Activated CD4-positive, alpha-beta T cell treated with anti-CD3 and anti-CD28 coated beads, Interleukin-2, amount 50 U/mL, for 4 hours (primary cell): ENCODE data around the gene ZSWIM4.
A peak's percentile ranks its signal among the peaks of the same experiment; 100 is the strongest.
"Not testable (repeated sequence)": the region's sequence is repeated elsewhere in the genome, so short reads cannot be mapped to it uniquely, and the experiment has no call there.

Source experiments
- DNase-seq, 2 experiments: peaks; one replicate each; pipeline ENCODE4 v3.0.0-alpha.2; 2020

The ZSWIM4 gene

GRCh38 chr19:13851734-13852114 lies 56.5 kb downstream of the ZSWIM4 start:
- not testable (repeated sequence) for DNase-seq

GRCh38 chr19:13852171-13852707 lies 57.0 kb downstream of the ZSWIM4 start:
- not testable (repeated sequence) for DNase-seq

DNA sequence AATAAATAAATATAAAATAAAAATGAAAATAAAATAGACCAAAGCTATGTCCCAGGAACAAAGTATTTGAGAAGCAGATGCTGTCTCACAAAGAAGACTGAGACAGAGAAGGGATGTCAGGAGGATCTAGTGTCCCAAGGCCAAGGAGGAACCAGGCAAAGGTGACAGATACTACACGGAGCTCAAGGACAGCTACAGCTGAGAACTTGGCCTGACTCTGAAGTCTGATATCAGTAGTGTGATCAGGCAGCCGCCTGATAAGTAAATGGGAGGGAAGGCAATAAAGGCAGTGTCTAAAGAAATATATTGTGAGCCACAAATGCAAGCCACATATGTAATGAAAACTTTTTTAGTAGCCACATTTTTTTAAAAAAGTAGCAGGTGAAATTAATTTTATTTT lies 61.3 kb downstream of the ZSWIM4 start:
- DNase-seq: no peak

DNA sequence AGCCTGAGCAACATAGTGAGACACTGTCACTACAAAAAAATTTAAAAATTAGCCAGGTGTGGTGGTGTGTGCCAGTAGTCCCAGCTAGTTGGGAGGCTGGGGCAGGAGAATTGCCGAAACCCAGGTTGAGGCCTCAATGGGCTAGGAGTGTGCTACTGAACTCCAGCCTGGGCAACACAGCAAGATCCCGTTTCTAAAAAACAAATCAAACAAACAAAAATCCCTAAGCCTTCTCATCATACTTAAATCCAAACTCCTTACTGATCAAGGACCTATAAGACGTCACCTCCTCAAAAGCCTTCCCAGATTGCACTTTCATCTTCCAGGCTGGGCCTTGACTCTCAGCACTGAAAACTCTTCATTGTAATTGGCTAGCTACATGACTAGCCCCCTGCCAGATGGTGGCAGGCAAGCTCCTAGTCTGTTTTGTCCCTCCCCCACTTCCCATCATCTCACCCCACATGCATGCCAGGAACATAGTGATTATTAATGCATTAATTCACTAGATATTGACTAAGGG lies 64.2 kb downstream of the ZSWIM4 start:
- DNase-seq: no peak

- no peak for DNase-seq
These were observed 65.6 kb downstream of the ZSWIM4 start for GRCh38 chr19:13860679-13861391.

DNA sequence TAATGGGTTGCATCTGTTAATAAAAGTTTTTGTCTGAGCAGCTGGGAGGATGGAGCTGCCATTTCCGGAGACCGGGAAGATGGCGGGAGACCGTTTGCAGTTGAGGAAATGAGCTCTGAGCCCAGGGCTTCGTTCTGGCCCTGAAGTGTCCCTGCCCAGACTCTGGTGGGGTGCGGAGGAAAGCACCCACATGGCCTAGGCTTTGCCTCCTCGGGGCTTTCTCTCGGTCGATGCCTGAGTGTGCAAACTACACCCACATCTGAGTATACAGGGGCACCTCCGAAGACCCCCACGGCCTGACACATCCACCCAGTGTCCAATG lies 66.1 kb downstream of the ZSWIM4 start:
- no peak for DNase-seq

GRCh38 chr19:13861714-13862531 lies 66.7 kb downstream of the ZSWIM4 start:
- peak; percentile 83 to 84 for DNase-seq

DNA sequence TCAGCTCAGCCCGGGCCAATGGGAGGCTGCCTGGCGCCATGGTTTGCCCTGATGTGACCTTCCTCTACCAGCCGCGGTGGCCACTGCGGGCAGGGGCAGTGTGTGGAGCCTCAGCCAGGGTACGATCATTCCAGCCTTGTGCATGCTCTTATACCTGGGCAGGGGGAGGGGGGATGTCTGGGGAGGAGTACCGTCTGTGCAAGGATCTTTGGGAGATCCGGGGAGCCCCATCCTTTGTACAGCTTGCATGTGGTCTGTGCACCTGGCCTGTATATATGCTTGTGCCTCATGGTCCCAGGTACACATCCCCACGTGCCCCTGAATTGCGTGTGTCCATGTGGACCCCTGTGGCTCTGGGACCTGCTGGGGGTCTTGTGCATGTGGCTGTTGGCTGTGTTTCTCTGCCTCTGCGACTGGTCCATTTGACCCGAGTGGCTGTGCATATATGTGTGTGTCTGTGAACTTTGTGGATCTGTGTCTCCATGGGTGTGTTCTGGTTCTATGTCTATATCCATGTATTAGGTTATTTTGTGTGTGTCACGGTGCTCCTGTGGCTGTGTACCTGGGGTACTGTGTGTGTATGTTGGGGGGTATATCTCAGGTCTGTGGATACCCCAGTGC lies 68.9 kb downstream of the ZSWIM4 start:
- no peak for DNase-seq

- DNase-seq: no peak
These were observed 69.7 kb downstream of the ZSWIM4 start for GRCh38 chr19:13864667-13865570.

- no peak for DNase-seq
These were observed 70.6 kb downstream of the ZSWIM4 start for GRCh38 chr19:13865571-13866462.

DNA sequence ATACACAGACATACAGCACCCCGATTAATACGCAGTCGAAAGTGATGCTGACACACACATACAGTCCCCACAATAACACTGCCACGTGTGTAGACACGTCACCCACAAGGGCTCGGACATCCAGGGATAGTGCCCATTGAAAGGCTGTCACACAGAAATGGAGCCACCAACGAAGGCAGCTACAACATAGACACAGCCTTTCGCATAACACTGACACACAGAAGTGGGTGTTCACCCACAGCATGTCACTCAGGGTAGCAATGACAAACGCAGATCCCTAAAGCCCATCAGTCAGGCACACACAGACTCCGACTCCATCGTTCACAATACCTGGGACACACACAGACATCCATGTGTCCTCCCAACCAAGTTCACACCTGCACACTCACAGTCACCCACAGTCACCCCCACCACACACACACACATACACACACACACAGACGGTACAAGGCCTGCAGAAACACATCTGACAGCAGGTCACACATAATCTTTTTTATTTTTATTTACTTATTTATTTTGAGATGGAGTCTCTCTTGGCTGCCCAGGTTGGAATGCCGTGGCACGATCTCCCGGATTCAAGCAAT lies 71.3 kb downstream of the ZSWIM4 start:
- DNase-seq: no peak

- DNase-seq: no peak
These were observed 73.4 kb downstream of the ZSWIM4 start for GRCh38 chr19:13868663-13869062.

DNA sequence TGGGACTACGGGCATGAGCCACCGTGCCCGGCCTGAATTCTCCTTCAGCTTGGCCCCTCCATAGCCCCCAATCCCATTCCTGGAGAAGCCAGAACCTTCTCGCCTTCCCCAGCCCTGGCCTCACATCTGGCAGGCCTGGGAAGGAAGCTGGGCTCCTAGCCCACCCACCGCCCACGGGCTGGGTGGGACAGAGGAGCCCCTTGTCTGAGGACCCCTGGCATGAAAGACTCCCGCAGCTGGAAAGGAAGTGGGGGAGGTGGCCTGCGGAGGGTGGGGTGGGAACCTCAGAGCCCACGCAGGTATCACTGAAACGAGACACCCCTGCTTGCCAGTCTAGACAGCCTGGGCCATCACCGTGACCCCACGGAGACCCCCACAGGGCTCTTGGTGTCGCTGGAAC lies 74.0 kb downstream of the ZSWIM4 start:
- DNase-seq: no peak

GRCh38 chr19:13870873-13871272 lies 75.6 kb downstream of the ZSWIM4 start:
- DNase-seq: no peak

GRCh38 chr19:13872339-13872694 lies 77.1 kb downstream of the ZSWIM4 start:
- no peak for DNase-seq

- DNase-seq: no peak
These were observed 77.6 kb downstream of the ZSWIM4 start for GRCh38 chr19:13872695-13873389.

DNA sequence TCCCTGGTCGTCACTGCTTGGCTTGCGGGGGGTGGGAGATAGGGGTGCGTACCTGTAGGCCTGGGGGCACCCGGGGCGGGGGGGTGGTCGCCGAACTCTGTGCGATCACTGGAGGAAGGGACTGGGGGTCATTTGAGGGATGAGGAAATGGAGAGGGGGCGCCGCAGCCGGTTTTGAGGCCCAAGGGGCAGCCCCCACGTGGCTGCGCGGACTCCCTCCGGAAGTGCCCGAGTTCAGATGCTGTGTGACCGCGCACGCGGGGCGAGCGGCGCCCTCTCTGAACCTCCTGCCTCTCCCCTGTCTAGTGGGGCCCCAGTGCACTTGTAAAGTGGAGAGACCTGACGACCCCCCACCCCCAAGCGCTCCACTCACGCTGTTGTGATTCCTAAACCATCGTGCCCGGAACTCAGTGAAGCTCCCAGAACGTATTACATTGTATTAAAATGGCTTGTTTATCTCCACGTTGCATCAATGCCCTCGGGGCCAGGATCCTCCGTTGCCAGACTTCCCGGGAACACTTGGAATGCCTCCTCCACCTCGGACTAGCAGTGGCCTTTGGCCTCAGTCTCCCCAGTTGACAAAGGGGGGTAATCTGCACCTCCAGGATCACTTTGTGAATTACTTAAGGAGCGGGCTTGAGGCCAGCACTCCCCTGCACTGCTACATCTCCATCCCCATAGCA lies 78.7 kb downstream of the ZSWIM4 start:
- DNase-seq: no peak

- DNase-seq: no peak
These were observed 80.6 kb downstream of the ZSWIM4 start for GRCh38 chr19:13875824-13876223.

GRCh38 chr19:13876834-13877233 lies 81.6 kb downstream of the ZSWIM4 start, which contains the start of gene NANOS3:
TSS of gene NANOS3 (plus strand) at chr19:13877134. CDS start at chr19:13877249, 115 bp downstream.
- DNase-seq: no peak

DNA sequence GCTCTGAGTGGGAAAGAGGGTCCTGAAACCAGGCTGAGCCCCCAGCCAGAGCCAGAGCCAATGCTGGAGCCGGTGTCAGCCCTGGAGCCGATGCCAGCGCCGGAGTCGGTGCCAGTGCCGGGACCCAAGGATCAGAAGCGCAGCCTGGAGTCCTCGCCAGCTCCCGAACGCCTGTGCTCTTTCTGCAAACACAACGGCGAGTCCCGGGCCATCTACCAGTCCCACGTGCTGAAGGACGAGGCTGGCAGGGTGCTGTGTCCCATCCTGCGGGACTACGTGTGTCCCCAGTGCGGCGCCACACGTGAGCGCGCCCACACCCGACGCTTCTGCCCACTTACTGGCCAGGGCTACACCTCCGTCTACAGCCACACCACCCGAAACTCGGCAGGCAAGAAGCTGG lies 82.1 kb downstream of the ZSWIM4 start:
- no peak for DNase-seq
